GM18498 (cell line): Measurements from ENCODE around the gene MORC4.

Source experiments
- ATAC-seq: cut with Tn5 transposase; IDR thresholded peaks from one replicate; pipeline ENCODE4 v1.9.1; 2021; ENCODE audit warnings: mild to moderate bottlenecking, moderate library complexity; ENCODE audit not compliant: unreplicated experiment

The MORC4 gene

GRCh38 chrX:106954041-106954440, 46.0 kb downstream of the MORC4 start:
- no peak for ATAC-seq

- ATAC-seq, result no peak
Measured at GRCh38 chrX:106952988-106953387, 47.0 kb downstream of the MORC4 start.

GRCh38 chrX:106952538-106952937, 47.5 kb downstream of the MORC4 start:
- no peak for ATAC-seq

- no peak for ATAC-seq
Measured at GRCh38 chrX:106952089-106952488, 47.9 kb downstream of the MORC4 start.

GRCh38 chrX:106951230-106951629, 48.8 kb downstream of the MORC4 start:
- ATAC-seq, result no peak

- ATAC-seq, result no peak
Measured at GRCh38 chrX:106950381-106950780, 49.6 kb downstream of the MORC4 start.

GRCh38 chrX:106949366-106949765, 50.6 kb downstream of the MORC4 start:
- ATAC-seq, result no peak

- ATAC-seq, result no peak
Measured at GRCh38 chrX:106948641-106949040, 51.4 kb downstream of the MORC4 start.

GRCh38 chrX:106946464-106946863, 53.5 kb downstream of the MORC4 start:
- no peak for ATAC-seq

GRCh38 chrX:106940068-106940467, 59.9 kb downstream of the MORC4 start:
- ATAC-seq, result no peak

GRCh38 chrX:106939566-106939965, 60.4 kb downstream of the MORC4 start:
- ATAC-seq, result no peak

GRCh38 chrX:106936246-106936645, 63.8 kb downstream of the MORC4 start:
- ATAC-seq, result no peak

GRCh38 chrX:106935175-106935574, 64.8 kb downstream of the MORC4 start:
- ATAC-seq, result no peak

GRCh38 chrX:106933538-106933961, 66.5 kb downstream of the MORC4 start:
- ATAC-seq, result no peak

- ATAC-seq, result no peak
Measured at GRCh38 chrX:106932960-106933537, 67.0 kb downstream of the MORC4 start.

- ATAC-seq, result no peak
Measured at GRCh38 chrX:106932492-106932923, 67.5 kb downstream of the MORC4 start.

- ATAC-seq, result no peak
Measured at GRCh38 chrX:106931831-106932491, 68.1 kb downstream of the MORC4 start.

- no peak for ATAC-seq
Measured at GRCh38 chrX:106928227-106928626, 71.8 kb downstream of the MORC4 start.

GRCh38 chrX:106927700-106928099, 72.3 kb downstream of the MORC4 start:
- no peak for ATAC-seq

GRCh38 chrX:106927023-106927422, 73.0 kb downstream of the MORC4 start:
- ATAC-seq, result no peak

GRCh38 chrX:106921637-106922036, 78.4 kb downstream of the MORC4 start:
- ATAC-seq, result no peak

GRCh38 chrX:106919932-106920452, 80.0 kb downstream of the MORC4 start, which contains the start of gene CLDN2:
Gene CLDN2 (plus strand): TSS chrX:106920402. CDS start chrX:106928229, 7,827 bp downstream.
- ATAC-seq, result no peak
